Fibroblast of the aortic adventitia (primary cell): Measurements from ENCODE around the gene HRK. TPM values are rescaled to one million over a fixed set of nuclear protein-coding genes. Genes with fewer than 3 reads are reported as not detected.

Source experiments
- DNase-seq: peaks from one replicate; pipeline ENCODE4 v3.0.0-alpha.2; 2010; ENCODE audit warnings: low read depth
- H3K4me3 ChIP-seq: 2 replicates; pipeline ENCODE4 v1.5.1; 2011; ENCODE audit warnings: low read depth, mild to moderate bottlenecking, control low read depth, low read length, moderate library complexity
- total RNA-seq: library from RNA; depleted of rRNA; stranded (reverse); fragments of >200 nt; gene quantifications from 2 replicates; pipeline ENCODE4 v1.2.3, GENCODE V29; 2012; ENCODE audit warnings: low replicate concordance
- TF ChIP-seq, protein P1 (sequence below): IDR thresholded peaks from 2 replicates; pipeline ENCODE4 v1.5.1; 2011; ENCODE audit warnings: mild to moderate bottlenecking, low read length, control low read depth, inconsistent platforms; ENCODE audit not compliant: insufficient read depth

Gene HRK
- total RNA-seq, 1 donor: not detected

DNA sequence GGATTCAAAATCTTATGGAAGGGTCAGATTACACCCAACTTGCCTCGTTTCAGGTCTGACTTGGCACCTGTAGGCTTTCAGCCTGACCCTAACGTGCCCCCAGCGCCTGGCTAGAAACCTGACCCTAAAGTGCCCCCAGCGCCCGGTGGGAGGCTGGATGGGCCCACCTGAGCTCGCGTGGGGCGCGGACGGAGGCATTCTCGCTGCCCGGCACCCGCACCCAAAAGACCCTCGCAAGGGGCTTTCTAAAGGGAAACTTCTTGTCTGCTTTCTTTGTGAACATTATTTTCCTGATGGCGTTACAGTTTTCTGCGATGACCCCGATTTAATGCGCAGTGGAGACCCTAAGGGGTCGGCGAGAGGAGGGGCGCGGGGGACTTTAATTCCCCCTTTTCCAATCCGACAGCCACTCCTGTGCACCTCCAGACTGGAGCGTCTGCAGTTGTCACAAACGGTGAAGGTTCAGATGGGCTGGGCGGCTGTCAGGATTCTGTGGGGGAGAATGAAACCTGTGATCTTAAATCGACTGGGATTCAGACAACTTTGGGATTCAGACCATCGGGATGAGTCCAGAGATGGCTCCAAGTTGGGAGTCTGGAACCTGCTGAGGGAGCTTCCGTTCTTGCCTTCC is 751 bp upstream of the HRK start:
- H3K4me3 ChIP-seq: no peak overlapping the region
- TF ChIP-seq, protein P1, sequence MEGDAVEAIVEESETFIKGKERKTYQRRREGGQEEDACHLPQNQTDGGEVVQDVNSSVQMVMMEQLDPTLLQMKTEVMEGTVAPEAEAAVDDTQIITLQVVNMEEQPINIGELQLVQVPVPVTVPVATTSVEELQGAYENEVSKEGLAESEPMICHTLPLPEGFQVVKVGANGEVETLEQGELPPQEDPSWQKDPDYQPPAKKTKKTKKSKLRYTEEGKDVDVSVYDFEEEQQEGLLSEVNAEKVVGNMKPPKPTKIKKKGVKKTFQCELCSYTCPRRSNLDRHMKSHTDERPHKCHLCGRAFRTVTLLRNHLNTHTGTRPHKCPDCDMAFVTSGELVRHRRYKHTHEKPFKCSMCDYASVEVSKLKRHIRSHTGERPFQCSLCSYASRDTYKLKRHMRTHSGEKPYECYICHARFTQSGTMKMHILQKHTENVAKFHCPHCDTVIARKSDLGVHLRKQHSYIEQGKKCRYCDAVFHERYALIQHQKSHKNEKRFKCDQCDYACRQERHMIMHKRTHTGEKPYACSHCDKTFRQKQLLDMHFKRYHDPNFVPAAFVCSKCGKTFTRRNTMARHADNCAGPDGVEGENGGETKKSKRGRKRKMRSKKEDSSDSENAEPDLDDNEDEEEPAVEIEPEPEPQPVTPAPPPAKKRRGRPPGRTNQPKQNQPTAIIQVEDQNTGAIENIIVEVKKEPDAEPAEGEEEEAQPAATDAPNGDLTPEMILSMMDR: no peak
- DNase-seq: no peak

DNA sequence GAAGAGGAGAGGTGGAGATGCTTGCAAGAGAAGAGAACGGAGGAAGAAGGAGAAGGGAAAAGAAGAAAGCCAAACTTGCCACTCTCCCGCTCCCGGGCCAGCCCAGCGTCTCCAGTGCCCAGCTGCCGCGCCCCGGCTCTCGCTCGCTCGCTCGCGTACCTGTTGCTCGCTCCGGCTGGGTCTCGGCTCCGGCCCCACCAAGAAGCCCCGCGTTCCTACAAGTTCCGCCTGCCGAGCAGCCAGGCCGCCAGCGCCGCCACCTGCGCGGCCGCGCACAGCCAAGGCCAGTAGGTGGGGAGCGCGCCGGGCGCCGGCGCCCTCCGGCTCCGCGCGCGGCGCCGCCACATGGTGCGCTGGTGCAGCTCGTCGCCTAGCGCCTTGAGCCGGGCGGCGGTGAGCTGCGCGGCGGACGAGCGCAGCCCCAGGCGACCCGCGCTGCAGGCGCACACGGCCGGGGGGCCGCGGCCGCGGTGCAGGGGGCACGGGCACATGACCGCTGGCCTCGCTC is 370 bp downstream of the HRK start:
- peak; percentile 24 for DNase-seq
- peak overlapping the region; percentile 31 for H3K4me3 ChIP-seq
- TF ChIP-seq, protein P1: no peak

DNA sequence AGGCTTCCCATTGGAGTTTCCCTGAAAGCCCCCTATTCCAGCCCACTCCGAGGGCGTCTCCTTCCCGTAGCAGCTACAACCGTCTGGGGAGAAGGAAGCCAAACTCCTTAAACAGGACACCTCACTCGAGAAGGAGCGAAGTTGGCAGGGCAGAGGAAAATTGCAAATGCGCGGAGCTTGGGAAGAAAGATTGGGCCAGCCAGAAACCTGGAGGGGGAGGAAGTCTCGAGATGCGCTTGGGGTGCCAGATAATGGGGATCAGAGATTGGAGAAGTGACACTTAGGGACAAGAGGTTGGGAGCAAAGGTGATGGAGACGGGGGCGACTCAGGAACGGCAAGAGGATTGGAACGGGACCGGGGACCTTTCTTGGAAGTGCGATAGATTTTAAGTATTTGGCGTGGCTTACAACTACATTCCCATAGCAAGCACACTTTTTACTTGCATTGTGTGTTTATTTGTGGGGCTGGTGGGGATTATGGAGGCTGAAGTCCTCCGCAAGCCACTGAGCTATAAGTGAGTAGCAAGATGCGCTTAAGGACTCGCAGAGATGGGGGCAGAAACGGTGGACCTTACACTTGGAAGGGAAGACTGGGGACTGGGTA is 926 bp downstream of the HRK start:
- no peak overlapping the region for H3K4me3 ChIP-seq
- DNase-seq: peak; percentile 27
- TF ChIP-seq, protein P1: no peak

DNA sequence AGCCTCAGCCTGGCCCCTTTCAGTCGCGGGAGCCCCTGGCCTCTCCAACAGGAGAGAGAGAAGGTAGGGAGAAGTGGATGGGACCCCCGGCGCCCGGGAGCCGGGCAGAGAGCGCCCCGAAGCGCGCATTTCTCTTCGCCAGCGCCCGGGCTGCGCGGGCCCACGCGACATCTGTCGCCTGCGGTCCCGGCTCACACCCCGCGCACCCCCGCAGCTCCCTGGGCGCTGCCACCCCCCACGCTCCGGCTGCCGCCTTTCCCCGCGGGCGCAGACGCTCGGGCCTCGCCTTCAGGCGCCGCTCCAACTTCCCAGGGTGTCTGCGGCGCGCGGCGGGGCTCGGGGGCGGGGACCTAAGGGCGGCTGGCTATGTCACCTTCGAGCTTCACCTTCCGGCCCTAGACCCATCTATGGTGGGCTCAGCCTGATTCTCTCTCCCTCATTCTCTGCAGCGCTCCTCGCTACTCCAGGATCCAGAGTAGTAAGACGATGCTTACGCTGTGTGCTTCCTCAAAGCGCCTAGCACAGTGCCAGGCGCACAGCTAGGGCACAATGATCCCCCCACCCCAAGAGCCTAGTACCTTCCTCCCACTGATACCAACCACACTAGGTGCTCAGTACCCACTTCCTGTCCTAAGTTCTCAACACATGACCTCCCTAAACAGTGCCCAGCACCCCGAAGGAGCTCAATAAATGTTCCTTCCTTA is 1.6 kb downstream of the HRK start:
- DNase-seq: no peak
- TF ChIP-seq, protein P1: no peak
- no peak overlapping the region for H3K4me3 ChIP-seq

DNA sequence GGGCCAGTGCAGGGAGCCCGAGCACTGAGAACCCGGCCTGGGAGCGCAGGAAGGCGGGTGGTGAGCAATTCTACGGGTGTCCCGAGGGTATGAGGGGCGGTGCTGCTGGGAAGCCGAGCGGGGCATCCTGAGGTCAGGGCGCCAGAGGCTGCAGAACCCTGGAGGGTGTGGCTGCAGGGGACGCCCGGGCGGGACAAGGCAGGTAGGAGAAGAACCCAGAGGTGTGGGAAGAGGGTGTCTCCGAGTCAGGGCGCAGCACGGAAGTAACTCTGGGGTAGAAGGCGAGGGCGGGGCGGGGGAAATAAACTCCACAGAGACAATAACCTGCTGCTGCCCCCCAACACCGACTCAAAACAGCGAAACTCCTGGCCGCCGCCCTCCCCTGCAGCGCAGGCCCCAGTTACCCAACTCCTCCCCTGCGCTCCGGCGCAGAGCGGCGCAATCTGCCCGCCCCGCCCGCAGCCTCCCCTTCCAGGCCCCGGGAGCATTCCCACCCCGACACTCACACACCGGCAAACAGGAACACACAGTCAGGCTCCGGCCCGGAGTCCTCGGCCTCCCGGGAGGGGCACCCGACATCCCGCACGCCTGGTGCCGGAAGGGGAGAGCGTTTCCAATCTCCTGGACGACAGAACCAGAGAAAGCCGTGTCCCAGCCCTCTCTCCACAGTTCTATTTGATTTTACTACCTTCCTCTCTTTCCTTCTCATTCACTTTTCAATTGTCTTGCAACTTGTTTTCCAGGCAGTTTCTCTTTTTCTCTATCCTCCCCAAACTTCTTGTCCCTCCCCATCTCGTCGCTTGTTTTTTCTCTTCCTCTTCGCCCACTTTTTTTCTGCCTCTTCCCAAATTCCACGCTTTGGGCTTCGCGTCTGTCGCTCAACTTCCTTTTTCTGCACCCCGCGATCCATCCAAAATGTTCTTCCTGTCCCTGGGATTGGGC is 2.4 kb downstream of the HRK start:
- peak overlapping the region; percentile 31 for H3K4me3 ChIP-seq
- DNase-seq: peak; percentile 26
- TF ChIP-seq, protein P1: no peak
